Astrocyte of the hippocampus (primary cell): ENCODE measurements around the gene CDH2.

Source experiments
- DNase-seq: peaks from one replicate; pipeline ENCODE4 v3.0.0; 2011; ENCODE audit warnings: low read depth, low spot score

The CDH2 gene

DNA sequence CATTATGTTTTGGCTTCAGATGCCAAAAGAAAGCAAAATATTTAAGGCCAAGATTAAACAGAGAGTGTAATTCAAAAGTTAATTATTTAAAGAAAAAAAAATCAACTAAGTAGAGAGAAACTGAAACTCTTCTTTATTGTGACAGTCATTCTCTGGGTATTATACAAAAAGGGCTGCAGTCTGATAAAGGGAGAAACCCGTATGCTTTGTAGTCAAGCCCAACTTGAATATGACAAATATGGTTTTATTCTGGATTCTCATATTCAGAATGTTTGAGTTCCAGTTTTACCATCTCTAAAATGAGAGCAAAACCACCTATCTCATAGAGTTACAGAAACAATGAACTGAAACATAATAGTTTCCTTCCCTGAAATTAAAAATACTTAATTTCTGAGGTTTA, 8.2 kb downstream of the CDH2 start:
- DNase-seq: no peak

DNA sequence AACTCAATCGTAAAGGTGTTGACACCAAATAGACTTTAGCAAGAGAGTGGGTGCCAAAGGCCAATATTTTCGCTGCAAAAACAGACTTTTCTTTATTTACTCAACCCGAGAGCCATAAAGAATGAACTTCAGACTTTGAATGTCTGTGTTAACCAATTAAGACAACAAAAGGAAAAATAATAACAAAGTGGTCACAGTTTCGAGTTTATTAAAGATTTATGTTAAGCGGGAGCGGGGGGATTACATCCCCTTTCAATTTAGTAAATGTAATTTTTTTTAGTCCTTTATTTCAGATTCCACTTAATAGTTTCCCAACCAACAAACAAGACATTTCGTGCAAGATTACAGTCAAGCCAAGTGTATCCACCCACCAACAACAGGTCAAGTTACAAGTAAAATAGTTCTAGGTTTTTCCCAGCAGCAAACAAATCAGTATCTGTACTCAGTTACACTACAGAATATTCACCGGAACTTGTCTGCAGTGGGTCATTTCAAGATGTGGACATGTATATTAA, 9.0 kb downstream of the CDH2 start:
- DNase-seq: no peak

DNA sequence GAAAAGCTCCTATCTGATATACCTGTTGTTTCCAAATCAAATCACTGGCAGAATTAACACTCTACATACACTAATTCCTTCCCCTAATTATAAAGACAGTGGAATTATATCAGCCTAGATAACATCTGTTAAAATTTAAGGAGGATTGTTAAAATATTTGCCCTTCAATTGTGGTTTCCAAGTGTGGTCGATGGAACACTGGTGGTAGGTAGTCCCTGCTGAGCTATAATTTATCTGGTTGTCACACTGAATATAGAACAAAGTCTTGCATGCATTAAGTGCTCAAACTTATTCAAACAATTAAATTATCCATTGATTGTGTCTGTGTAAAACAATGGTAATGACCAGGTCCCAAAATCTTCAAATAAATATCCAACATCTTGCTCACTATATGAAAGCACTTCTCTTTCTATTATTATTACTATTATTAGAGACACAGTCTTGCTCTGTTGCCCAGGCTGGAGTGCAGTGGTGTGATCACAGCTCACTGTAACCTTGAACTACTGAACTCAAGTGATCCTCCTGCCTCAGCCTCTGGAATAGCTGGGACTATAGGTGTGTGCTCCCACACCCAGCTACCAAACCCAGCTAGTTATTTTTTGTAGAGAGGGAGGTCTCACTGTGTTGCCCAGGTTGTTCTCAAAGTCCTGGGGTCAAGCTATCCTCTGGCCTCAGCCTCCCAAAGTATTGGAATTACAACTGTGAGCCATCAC, 12.0 kb downstream of the CDH2 start:
- no peak for DNase-seq

DNA sequence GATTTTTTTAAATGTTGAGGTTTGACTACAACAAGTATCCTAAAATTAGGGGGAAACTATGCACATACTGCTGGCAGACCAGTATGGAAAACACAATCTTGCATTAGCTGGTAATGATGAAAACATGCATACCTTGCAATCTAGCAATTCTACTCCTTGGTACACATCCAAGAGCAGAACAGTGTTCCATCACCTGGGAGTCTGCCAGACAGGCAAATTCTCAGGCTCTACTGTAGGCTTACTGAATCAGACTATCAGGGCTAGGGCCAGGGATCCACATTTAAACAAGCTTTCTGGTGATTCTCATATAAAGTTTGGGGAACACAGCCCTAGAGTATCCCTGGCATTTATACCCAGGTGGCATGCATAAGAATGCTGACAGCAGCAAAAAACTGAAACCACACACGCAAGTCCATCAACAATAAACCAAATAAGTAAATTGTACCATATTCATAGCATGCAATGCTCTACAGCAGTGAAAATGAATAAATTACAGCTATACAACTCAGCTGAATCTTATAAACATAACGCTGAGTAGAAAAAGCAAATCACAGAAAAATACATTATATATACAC, 13.6 kb downstream of the CDH2 start:
- peak; percentile 74 for DNase-seq

DNA sequence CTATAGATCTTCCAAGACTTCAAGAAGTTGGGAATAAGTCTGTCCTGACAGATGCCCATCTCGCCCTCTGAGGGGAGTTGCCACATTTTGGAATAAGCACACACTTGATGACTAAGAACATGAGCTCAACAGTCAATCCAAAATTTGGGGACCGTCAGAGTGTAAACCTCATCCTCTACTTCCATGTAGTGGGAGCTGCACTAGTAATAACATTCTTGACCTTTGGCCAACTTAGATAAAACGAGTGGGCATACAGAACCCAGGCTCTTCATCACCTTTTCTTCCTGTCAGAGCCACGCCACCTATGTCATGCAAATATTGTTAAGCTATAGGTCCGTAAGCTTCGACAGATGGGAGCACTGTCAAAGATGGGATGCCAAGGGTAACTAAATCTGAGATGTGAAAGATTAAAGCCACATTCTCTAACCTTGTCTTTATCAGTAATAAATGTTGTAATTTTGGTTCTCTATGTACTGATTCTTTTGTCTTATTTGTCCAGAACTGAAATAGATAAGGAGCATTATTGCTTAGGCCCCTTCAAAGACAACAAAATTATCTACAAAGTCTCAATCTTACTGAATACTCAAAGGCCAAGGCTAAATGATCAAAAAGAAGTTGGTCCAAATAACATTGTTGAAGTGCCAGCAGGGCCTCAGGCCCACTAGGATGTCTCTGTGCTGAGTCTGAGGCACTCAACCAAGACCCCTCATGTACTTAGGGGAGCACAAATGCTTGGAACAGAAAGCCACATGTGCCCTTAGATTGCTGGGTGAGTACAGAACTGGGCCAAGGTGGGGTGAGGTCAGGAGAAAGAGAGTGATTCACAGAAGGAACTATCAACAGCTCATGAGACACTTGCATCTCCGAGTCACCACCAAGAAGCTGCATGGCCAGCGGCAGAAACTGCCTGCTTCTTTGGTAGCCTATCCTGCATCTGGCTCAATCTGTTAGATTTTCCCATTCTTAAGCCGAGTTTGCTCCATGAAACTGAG, 15.0 kb downstream of the CDH2 start:
- no peak for DNase-seq

DNA sequence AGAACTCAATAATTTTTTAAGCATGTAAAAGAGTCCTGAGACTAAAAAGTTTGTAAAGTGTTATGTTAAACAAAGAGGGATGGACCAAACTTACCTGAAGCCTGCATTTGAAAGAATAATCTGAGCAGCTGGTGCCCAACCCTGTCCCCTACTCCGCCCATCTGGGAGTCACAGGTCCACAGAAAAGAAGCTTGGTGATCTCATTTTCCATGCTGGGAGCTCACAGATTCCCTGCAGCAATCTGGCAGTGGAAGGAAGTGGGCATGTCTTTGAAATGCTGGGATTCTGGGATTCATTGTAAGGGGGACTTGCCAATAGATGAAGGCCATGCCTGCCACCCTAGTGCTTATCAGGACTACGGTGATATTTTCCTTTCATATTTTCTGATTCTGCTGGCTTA, 17.9 kb downstream of the CDH2 start:
- DNase-seq: no peak

DNA sequence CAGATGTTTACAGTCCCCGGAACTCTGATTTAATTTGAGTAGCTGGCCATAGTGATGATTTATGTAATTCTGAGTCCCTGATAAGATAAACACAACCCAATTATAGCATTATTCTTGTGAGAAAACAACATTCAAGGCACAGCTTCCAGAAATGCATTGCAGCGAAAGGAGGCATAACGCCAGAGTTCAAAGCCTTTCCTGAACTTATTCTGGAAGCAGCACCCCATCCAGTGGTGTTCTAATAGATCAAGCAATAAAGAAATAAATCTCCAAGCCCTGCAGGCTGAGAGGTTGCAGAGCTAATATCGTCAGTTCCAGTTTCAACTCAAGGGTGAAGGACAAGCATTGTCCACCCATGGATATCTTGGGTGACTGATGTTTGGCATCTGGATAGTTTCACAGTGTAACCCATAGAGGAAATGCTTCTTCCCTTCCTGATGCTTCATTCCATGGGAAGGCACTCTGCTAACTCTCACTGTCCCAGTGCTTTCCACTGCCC, 18.8 kb downstream of the CDH2 start:
- no peak for DNase-seq

DNA sequence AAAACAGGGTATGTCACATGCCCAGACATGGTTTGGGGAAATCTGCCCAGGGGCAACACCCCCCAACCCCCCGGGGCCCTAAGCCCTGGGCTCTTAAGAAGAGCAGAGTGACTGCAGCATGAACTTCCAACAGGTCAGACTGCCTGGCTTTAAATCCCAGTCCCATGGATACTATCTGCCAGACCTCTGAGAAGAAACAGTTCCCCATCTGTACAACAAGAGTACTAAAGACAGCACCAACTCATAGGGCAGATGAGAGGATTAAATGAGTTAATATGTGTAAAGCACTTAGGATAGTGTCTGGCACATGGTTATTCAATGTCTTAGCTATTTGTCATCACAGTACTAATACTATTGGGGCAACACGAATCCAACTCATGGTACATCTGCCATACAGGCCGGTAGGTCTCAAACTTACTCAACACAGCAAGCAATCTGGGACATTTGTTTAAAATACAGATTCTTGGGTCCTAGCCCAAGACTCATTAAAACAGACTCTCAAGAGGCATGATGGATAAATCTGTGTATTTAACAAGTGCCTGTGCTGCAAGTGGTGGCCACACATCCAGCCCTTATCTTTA, 23.4 kb downstream of the CDH2 start:
- DNase-seq: no peak

DNA sequence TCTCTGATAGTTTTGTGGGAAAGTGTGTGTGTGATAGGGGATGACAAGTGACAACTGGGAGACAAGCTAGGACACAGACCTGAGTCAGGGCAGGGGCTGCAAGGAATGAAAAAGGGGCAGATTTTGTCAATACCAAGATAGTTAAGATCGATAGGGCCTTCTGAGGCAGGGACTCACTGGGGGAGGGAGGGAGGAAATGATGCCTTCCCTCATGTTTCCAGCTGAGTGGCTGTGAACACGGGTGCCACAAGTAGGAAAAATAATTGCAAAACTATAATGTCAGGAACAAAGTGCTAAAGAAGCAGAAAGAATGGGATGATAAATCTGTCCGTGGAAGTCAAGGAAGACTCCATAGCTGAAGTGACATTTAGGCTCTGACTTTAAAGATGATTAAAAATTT, 24.2 kb downstream of the CDH2 start:
- no peak for DNase-seq

DNA sequence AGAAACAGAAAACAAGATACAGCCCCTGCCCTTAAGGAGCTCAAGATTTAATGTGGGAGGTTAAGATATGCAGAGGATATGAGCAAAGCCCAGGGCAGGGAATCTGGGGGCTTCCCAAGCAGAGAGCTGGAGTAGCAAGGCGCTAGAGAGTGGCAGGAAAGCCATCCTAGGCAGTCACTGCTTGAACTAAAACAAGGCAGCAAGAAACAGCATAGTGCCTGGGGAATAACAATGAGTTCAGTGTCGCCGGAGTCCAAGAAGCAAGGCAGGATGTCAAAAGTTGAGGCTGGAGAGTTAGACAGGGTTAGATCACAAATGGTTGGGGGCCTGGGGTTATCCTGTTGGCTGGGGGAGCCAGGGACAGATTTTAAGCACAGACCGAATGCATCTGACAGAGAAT, 24.6 kb downstream of the CDH2 start:
- DNase-seq: no peak

DNA sequence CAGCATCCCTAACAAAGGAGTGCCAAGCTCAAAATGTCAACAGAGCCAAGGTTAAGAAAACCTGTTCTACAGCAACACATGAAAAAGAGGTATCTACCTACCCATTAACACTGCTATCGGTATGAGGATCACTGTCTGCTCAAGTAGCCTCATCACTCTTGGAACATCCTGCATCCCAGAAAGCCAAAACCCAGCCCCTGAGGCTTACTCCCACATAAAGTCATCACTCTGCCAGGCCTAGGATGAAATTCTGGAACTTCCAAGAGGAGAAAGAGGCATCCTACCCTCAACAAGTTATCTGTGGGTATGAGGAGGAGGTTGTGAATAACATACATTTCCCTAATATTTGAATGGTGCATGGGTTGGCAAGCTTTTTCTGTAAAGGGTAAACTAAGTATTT, 25.5 kb downstream of the CDH2 start:
- no peak for DNase-seq

DNA sequence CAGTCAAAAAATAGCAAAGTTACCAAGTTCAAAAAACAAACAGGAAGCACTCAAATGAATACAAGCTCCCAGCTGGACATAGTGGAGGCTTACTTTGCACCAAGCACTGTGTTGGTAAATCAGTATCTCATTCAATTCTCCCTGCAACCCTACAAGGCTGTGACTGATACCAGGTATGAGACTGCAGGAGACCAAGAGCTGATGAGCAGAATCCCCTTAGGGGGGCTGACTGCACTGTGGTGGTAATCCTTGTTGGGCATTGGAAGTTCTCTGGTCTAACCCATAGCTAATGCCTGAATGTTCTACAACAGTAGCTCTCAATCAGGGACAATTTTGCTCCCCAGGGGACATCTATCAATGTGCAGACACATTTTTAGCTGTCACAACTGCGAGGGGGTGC, 26.0 kb downstream of the CDH2 start:
- no peak for DNase-seq

DNA sequence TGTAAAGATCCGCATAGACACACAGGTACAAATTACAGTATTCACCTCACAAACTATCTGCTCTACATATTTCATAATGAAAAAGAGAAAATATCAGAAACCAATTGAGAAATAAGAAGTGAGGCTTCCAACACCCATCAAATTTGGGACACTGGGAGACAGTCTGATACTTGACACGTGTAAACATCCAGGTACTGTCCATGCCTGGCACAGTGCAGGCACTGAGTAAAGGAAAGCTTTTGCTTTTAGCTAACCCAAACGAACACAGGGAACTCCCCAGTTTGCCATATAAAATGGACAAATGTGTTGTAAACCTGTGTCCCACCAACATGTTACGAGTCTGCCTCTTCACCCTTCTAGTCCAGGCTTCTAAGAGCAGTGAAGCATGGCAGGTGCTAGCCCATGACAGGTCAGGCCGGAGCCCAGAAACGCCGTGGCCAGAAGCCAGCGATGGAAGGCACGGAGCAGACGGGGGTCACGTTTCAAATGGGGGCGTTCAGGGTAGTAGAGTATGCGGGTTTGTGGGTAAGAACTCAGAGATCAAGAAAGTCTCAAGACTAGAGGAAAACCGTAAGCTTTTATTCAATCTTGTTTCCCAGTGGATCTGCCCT, 27.0 kb downstream of the CDH2 start:
- DNase-seq: no peak

DNA sequence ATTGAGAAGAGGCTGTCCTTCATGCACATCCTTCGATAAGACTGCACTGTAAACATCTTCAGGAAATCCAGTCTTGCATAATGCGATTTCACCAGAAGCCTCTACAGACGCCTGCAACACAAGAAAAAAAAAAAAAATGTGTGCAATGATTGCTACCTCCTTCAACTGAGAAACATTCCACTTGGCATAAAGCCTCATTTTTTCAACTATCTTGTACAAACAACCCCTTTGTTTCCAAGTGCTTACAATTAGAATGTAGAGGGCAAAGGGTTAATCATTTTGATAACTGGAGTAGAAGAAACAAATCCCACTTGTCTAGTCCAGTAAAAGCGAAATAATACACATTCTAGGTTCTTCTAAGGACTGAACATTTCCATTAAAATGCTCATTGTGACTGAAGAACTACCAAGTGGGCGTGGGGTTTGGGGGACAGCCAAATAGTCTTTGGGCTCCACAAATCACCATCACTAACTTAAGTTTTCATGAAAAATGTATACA, 29.2 kb downstream of the CDH2 start:
- DNase-seq: peak; percentile 62

DNA sequence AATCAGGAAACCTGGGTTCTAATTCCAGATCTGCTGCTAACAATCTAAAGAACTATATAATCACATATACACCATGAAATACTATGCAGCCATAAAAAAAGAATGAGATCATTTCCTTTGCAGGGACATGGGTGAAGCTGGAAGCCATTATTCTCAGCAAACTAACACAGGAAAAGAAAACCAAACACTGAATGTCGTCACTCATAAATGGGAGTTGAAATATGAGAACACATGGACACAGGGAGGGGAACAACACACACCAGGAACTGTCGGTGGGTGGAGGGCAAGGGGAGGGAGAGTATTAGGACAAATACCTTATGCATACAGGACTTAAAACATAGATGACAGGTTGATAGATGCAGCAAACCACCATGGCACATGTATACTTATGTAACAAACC, 33.2 kb downstream of the CDH2 start:
- DNase-seq: no peak

DNA sequence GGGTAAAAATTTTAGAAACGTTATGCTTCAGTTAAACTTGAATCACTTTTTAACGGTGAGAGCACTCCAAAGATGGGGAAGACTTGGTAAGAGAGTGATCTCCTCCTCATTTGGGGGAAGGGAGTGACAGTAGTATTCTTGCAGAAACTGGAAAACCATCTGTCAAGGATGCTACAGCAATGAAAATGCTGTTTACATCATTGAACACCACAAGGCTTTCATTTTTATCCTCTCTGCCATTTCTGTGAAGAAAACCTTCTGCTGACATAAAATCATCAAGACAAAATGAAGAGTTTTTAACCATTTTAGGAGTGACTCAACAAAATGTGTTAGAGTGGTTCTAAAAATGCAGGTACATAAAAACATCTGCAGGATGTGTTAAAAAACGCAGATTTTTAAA, 38.1 kb downstream of the CDH2 start:
- DNase-seq: no peak

DNA sequence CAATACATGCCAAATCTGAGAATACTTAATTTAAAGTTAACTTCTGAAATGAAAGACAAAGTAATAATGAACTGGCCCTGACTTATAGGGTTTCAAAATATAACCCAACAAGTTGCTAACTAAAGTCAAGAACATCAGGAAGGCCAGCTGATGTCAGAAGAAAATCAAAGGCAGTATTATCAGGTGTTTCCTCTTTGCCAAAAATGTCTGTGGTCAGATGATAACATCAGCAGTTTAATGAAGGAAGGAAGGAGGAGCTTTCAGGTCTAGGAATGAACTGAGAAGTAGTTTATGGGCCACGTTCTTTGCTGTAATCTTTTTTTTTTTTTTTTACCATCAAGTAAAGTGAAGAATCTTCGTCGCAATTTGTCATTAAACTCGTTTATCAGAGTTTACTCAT, 40.9 kb downstream of the CDH2 start:
- peak; percentile 50 for DNase-seq

DNA sequence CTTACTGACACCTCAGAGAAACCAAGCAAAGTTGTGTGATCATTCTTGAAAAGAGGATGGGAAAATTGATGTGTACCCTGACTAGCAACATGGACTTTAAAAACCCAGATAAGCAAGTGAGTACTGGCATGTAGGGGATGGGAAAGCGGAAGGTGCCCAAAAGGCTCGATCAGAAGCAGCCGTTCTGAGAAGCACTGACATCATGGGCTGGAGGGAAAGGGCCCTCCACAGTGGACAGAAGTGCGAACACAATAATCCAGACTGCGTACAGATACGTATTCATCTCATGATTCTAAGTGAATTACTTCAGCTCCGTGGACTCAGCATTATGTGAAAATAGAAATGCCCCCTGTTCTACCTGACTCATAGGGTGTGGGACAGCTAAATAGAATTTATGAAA, 42.2 kb downstream of the CDH2 start:
- no peak for DNase-seq

DNA sequence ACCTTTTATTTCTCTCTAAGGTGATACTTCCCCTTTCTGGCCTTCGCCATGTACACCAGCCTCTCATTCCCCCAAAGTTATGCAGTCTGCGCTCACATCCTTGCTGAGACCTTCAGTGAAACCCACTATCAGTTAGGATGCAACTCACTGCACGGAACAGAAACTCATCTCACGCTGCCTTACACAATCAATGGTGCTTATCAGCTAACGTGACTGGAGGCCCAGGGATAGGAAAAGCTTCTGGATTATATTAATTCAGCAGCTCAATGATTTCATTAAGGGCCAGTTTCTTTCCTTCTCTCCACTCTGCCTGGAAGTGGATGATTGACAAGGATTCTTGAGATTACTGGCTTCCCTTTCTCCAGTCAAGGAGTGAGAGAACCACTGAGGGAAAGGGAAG, 44.8 kb downstream of the CDH2 start:
- DNase-seq: no peak

DNA sequence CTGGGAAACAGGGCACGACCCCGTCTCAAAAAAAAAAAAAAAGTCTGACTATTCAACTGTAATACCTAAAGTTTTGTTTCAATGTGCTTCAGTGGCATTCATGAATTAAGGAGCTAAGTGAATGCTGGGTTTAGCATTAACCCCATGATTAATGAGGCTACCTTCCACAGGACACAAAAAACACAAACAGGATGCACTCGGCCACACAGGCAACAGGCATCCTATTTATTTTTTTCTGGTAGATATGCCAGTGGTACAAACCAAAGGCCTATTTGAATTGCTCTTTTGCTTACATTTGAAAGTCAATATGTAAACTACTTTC, 48.3 kb downstream of the CDH2 start:
- DNase-seq: no peak
